Stimulated activated CD8-positive, alpha-beta memory T cell treated with anti-CD3 and anti-CD28 coated beads, Interleukin-2, amount 100 ng/mL, for 1 hour (primary cell): ENCODE measurements around the gene PHKA1.
"Not testable (repeated sequence)": the region's sequence is repeated elsewhere in the genome, so short reads cannot be mapped to it uniquely, and the experiment has no call there.

Experiments
- DNase-seq, 2 donors: peaks; one replicate each; pipeline ENCODE4 v3.0.0-alpha.2; 2020; ENCODE audit warnings: low read depth in 2 of 2

Gene PHKA1

GRCh38 chrX:72713599-72714477 is at the start of gene PHKA1:
TSS of gene PHKA1 (minus strand) at chrX:72714306. CDS start at chrX:72713880, 426 bp downstream.
- not testable (repeated sequence) for DNase-seq

DNA sequence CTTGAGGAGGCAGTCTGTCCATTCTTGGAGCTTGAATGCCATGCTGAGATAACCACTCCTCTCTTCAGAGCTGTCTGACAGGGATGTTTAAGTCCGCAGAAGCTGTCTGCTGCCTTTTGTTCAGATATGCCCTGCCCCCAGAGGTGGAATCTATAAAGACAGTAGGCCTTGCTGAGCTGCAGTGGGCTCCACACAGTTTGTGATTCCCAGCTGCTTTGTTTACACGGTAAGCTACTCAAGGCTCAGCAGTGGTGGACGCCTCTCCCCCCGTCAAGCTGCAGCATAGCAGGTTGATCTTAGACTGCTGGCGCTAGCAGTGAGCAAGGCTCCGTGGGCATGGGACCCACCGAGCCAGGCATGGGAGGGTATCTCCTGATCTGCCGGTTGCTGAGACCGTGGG is 46.3 kb upstream of the PHKA1 start:
- not testable (repeated sequence) for DNase-seq

- DNase-seq: not testable (repeated sequence)
These were observed 34.4 kb upstream of the PHKA1 start for GRCh38 chrX:72748545-72748944.

DNA sequence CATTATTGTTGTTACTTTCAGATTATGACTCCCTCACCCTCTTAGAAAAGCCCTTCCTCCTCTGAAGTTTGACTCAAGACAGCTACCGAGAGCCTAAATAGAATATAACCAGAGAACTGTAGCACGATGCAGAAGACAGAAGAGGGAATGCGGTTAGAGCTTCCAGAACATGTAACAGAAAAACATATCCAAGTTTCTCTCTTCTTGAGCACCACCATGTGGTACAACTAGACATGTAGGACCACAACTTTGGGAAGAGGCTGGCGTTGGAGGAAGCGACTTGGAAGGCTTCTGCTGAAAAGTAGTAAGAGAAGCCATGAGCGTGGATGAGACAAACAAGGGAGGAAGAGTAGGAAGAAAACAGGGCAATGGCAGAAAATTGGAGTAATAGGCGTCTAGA is 31.4 kb upstream of the PHKA1 start:
- not testable (repeated sequence) for DNase-seq

- DNase-seq: no peak
These were observed 21.5 kb upstream of the PHKA1 start for GRCh38 chrX:72735561-72735960.

GRCh38 chrX:72733636-72734035 is 19.5 kb upstream of the PHKA1 start:
- not testable (repeated sequence) for DNase-seq

DNA sequence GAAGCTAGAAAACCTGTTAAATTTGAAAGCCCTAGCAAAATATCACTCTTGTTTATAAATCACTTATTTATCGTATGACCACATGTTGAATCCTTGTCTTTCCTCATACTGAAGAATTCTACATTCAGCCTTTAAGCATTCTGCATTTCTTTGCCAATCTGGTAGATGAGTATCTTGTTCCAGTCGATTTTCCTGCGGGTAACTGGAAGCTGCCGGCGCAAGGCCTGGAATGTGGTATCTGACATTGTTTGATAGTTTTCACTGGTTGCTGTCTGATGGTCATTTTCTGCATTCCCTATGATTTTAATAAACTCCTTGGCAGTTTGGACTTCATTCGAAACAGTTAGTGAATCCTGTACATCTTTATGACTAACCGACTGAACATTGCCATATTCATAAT is 13.7 kb upstream of the PHKA1 start:
- no peak for DNase-seq

GRCh38 chrX:72716766-72717165 is 2.7 kb upstream of the PHKA1 start:
- DNase-seq: no peak

DNA sequence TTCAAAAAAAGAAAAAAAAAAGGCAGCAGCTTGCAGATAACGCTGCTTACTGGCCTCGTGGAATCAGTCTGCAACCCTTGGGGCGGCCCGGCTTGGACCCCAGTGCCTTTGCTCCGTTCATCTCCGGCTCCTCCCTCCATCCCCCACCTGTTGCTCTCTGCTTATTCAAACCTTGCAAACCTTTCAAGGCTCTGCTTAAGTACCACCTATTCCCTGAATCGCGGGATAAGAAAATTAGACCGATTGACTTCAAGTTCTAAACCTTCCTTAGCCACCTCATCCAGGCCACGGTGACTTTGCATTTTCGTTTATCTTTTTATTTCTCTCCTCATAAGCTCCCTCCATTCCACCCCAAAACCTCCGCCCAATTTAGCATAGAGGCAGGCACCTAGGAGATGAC is 1.4 kb upstream of the PHKA1 start:
- DNase-seq: no peak

DNA sequence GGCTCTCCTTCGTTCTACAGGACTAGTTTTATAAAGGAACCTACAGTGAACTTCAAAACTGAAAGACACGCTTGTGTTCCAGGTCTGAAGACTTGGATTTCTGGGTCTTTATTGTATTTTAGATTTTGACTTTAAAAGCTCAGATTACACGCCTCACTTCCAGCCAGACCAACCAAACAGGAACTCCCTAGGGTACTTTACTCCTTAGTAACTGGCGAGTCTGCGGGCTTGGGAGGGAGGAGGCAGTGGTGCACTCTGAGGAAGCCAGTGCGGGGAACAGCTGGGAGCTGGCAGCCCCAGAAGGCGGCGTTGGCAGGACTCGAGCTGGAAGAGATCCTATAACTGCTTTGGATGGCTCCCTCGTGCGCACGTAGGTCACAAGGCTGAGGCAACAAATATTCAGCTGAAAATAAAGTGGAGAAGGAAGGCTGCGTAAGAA is 391 bp upstream of the PHKA1 start:
- no peak for DNase-seq

- no peak for DNase-seq
These were observed 976 bp downstream of the PHKA1 start for GRCh38 chrX:72713130-72713529.

GRCh38 chrX:72712094-72712755 is 1.9 kb downstream of the PHKA1 start:
- DNase-seq: no peak

GRCh38 chrX:72705814-72706213 is 8.3 kb downstream of the PHKA1 start:
- DNase-seq: no peak

DNA sequence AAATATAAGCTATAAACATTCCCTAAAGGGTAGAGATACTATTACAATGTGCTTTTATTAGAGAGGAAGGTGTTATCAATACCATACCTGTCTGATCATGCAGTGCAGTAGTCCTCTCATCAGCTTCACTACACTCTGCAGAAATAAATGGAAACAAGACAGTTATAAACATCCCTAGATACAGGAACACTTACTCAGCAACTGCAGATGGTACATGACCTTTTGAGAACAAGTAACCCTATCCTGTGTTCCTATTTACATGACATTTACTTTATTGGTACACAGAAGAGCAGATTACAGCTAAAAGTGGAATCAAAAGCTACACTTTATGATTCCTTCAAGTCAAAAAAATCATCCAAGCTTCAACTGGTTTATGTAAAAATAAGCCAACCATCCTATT is 9.0 kb downstream of the PHKA1 start:
- DNase-seq: no peak

DNA sequence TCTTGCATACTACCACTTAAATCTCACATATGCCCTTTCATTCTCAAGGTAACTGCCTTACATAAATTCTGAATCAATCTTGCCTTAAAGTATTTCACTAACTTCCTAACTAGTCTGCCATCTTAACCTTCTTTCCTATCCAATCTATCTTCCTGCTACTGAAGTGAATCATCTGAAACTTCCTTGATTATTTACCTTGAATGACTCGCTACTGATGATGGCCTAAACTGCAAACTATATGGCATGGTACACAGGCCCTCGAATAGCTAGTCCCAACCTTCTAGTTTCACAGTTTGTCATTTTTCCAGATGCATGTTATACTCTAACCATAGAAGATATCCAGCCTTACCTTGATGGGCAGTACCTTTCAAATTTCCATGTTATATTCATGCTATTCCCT is 19.9 kb downstream of the PHKA1 start:
- DNase-seq: no peak

DNA sequence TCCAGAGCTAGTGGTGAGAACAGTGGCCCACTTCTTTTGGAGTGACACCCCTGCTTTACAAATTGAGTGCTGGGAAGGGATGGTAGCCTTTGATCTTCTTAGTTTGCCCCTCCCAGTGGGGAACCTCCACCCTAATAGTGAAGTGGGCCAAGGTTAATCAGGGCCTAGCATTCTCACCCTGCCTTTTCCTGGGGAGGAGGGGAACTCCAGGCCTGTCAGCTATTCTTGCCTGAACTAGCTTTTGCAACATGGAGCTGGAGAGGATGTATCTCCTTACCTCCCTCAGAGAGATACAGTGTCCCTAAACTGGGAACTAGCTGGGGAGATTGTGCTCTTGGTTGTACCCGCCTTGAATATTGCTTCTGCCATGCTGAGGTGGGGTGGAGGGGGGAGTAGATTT is 20.6 kb downstream of the PHKA1 start:
- no peak for DNase-seq

DNA sequence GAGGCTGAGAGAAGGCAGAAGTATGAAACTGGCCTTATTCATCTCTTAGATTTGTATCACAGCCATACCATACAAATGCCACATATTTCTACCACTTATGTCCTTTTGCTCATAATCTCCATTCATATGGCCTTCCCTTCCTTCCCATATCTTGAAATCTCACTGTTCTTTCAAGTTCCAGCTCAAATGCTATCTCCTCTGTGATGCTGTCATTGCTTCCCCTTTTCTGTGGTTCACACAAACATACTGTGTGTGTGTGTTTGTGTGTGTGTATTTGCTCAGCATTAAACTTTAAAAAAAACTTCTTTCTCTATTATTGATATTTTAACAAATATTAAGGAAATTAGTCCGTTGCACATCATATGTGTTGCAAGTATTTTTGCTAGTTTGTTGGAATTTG is 26.7 kb downstream of the PHKA1 start:
- DNase-seq: no peak

DNA sequence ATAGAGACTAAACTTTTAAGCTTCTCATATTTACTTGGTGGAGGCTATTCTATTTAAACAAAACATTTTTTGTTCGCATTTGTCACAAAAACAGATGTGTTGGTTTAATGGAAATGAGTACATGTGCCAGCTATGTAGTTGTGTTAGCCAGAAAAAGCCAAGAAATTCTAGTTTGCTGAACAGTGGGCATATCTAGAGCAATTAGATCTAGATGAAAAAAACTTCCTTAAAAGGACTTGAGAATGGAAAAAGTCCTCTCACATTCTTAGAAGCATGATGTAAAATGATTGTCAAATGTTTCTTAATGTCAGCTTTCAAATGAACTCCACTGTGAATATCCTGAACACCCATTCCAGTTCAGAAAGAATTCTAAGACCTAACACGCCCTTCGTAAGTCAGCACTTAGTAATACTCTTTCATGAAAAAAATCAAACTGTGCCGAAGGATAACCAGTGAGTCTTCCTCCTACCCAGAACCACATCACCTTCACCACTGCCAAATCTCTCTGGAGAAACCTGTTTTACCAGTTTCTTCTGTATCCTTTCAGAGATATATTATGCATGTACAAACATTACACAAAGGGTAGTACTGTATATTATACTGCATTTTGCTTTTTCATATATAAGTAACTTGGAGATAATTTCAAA is 28.2 kb downstream of the PHKA1 start:
- no peak for DNase-seq

DNA sequence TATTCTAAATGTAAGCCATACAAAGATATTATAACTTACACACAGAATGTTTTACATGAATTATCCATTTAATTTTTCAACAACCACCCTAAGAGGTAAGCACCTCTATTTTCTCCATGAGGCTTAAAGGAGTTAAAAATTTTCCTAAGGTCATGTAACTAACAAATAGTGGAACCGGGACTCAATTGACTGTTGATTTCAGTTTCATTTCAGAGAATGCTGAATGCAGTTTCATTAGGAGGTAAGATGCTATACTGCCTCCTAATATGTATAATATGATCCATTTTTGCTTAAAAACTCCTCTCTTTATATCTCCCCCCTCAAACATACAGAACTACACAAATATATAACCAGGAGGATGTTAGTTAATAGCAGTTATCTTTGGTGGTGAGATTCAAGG is 29.1 kb downstream of the PHKA1 start:
- DNase-seq: no peak

GRCh38 chrX:72683631-72684030 is 30.5 kb downstream of the PHKA1 start:
- no peak for DNase-seq

DNA sequence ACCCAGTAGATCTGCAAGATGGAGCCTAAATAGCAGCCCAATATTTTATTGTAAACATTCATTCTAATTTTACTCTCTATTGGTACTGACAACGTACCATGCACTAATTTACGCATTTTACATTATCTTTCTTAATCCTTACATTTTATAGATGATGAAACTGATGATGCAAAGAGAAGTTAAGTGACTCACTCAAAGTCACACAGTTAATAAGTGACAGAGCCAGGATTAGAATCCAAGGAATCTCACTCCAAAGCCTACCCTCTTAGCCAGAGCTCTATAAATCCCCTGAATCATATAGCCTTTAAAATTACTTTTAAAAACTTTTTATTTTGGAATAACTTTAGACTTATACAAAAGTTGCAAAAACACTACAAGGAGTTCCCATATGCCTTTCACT is 37.6 kb downstream of the PHKA1 start:
- DNase-seq: no peak

DNA sequence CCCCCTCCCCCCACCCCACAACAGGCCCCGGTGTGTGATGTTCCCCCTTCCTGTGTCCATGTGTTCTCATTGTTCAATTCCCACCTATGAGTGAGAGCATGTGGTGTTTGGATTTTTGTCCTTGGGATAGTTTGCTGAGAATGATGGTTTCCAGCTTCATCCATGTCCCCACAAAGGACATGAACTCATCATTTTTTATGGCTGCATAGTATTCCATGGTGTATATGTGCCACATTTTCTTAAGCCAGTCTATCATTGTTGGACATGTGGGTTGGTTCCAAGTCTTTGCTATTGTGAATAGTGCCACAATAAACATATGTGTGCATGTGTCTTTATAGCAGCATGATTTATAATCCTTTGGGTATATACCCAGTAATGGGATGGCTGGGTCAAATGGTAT is 40.2 kb downstream of the PHKA1 start:
- DNase-seq: not testable (repeated sequence)

GRCh38 chrX:72669508-72669907 is 44.6 kb downstream of the PHKA1 start:
- DNase-seq: not testable (repeated sequence)
